Mesendoderm (in vitro differentiated cells): ENCODE data around the gene TEX55.
"Not testable (repeated sequence)": the region's sequence is repeated elsewhere in the genome, so short reads cannot be mapped to it uniquely, and the experiment has no call there.

Experiments
- DNase-seq: peaks from one replicate; pipeline ENCODE4 v3.0.0; 2013
- H2AK5ac ChIP-seq: 2 replicates; pipeline ENCODE4 v1.6.1; 2013; ENCODE audit warnings: low read length, inconsistent platforms
- H2BK120ac ChIP-seq: 2 replicates; pipeline ENCODE4 v1.6.1; 2013; ENCODE audit warnings: low read depth, mild to moderate bottlenecking, low read length, moderate library complexity, mixed read lengths
- H2BK15ac ChIP-seq: replicated peaks from 2 replicates; pipeline ENCODE4 v1.6.1; 2013; ENCODE audit warnings: low read depth, mild to moderate bottlenecking, moderate library complexity
- H2BK5ac ChIP-seq: 2 replicates; pipeline ENCODE4 v1.6.1; 2013; ENCODE audit warnings: low read length, inconsistent platforms
- H3K18ac ChIP-seq: 2 replicates; pipeline ENCODE4 v1.6.1; 2013; ENCODE audit warnings: mild to moderate bottlenecking, low read length, mixed read lengths
- H3K23ac ChIP-seq: one replicate; pipeline ENCODE4 v1.6.1; 2013; ENCODE audit warnings: low read length
- H3K27ac ChIP-seq: 2 replicates; pipeline ENCODE4 v1.5.1; 2013; ENCODE audit warnings: low read depth, mild to moderate bottlenecking, inconsistent platforms, low read length, moderate library complexity
- H3K27me3 ChIP-seq: 2 replicates; pipeline ENCODE4 v1.6.1; 2013; ENCODE audit warnings: low read length, control low read depth, mild to moderate bottlenecking, inconsistent platforms; ENCODE audit not compliant: insufficient read depth, poor library complexity
- H3K36me3 ChIP-seq: 2 replicates; pipeline ENCODE4 v1.6.1; 2013; ENCODE audit warnings: low read length, inconsistent platforms; ENCODE audit not compliant: control insufficient read depth, insufficient read depth
- H3K4ac ChIP-seq: one replicate; pipeline ENCODE4 v1.6.1; 2013; ENCODE audit warnings: low read depth, mild to moderate bottlenecking, low read length, moderate library complexity
- H3K4me1 ChIP-seq: 2 replicates; pipeline ENCODE4 v1.6.1; 2013; ENCODE audit warnings: low read depth, low read length, inconsistent platforms; ENCODE audit not compliant: control insufficient read depth
- H3K4me2 ChIP-seq: 2 replicates; pipeline ENCODE4 v1.6.1; 2013; ENCODE audit warnings: low read length
- H3K4me3 ChIP-seq: 2 replicates; pipeline ENCODE4 v1.5.1; 2013; ENCODE audit warnings: mild to moderate bottlenecking, low read length
- H3K56ac ChIP-seq: one replicate; pipeline ENCODE4 v1.6.1; 2013; ENCODE audit warnings: low read length
- H3K79me1 ChIP-seq: 2 replicates; pipeline ENCODE4 v1.6.1; 2013; ENCODE audit warnings: low read length, inconsistent platforms
- H3K79me2 ChIP-seq: 2 replicates; pipeline ENCODE4 v1.6.1; 2013; ENCODE audit warnings: mild to moderate bottlenecking, low read length; ENCODE audit not compliant: control insufficient read depth, insufficient read depth
- H3K9ac ChIP-seq: 2 replicates; pipeline ENCODE4 v1.6.1; 2013; ENCODE audit warnings: low read length, inconsistent platforms
- H4K5ac ChIP-seq: one replicate; pipeline ENCODE4 v1.6.1; 2013; ENCODE audit warnings: low read length
- H4K8ac ChIP-seq: one replicate; pipeline ENCODE4 v1.6.1; 2013; ENCODE audit warnings: low read depth, mild to moderate bottlenecking, control low read depth, low read length, moderate library complexity
- WGBS: extraction: QIAGEN DNeasy Blood & Tissue Kit; methylation state at CpG from one replicate; pipeline ENCODE4 v1.1.7; 2013; ENCODE audit warnings: low lambda C conversion rate, missing lambda C conversion rate; ENCODE audit not compliant: insufficient coverage; ENCODE audit errors: extremely low coverage; 5-methylcytosine and 5-hydroxymethylcytosine counted together

TEX55 gene

DNA sequence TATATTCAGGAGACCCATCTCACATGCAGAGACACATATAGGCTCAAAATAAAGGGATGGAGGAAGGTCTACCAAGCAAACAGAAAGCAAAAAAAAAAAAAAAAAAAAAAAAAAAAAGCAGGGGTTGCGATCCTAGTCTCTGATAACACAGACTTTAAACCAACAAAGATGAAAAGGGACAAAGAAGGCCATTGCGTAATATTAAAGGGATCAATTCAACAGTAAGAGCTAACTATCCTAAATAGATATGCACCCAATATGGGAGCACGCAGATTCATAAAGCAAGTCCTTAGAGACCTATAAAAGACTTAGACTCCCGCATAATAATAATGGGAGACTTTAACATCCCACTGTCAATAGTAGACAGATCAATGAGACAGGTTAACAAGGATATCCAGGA lies 13.7 kb upstream of the TEX55 start:
- H4K5ac ChIP-seq, H2BK5ac ChIP-seq, H3K79me1 ChIP-seq, H3K79me2 ChIP-seq, H3K9ac ChIP-seq, H3K4me1 ChIP-seq, H2BK15ac ChIP-seq, H4K8ac ChIP-seq, H3K4me3 ChIP-seq, H3K4me2 ChIP-seq, H3K4ac ChIP-seq, H3K27ac ChIP-seq, H3K18ac ChIP-seq, H3K23ac ChIP-seq, DNase-seq, H3K56ac ChIP-seq, H3K27me3 ChIP-seq, H3K36me3 ChIP-seq, H2BK120ac ChIP-seq, H2AK5ac ChIP-seq: not testable (repeated sequence)
- whole genome bisulfite sequencing = no CpG with 5 or more reads among the region's 4 CpGs

DNA sequence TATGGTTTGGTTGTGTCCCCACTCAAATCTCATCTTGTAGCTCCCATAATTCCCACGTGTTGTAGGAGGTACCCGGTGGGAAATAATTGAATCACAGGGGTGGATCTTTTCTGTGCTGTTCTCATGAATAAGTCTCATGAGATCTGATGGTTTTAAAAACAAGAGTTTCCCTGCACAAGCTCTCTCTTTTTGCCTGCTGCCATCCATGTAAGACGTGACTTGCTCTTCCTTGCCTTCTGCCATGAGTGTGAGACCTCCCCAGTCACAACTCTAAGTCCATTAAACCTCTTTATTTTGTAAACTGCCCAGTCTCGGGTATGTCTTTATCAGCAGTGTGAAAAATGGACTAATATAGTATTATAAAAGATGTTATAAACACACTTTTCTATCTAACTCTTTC lies 6.6 kb upstream of the TEX55 start:
- H3K27me3 ChIP-seq, H2AK5ac ChIP-seq, H2BK120ac ChIP-seq, H3K79me2 ChIP-seq, DNase-seq, H3K18ac ChIP-seq, H3K9ac ChIP-seq, H4K5ac ChIP-seq, H3K4me2 ChIP-seq, H2BK5ac ChIP-seq, H4K8ac ChIP-seq, H3K4me1 ChIP-seq, H3K36me3 ChIP-seq, H3K79me1 ChIP-seq, H3K56ac ChIP-seq, H3K23ac ChIP-seq, H3K4ac ChIP-seq, H2BK15ac ChIP-seq, H3K4me3 ChIP-seq, H3K27ac ChIP-seq: not testable (repeated sequence)
- no CpG with 5 or more reads among the region's 4 CpGs for WGBS

DNA sequence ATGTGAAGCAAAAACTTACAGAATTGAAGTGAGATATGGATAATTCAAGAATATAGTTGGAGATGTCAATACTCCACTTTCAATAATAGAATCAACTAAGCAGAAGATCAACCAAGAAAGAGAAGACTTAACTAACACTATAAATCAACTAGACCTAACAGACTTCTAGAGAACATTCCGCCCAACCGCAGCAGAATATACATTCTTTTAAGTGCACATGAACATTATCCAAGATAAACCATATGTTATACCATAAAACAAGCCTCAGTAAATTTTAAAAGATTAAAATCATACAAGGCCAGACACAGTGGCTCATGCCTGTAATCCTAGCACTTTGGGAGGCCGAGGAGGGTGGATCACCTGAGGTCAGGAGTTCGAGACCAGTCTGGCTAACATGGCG lies 5.5 kb upstream of the TEX55 start:
- Histone ChIP-seq H4K5ac (no peak overlapping the region), H2BK15ac (no peak overlapping the region), H3K56ac (no peak overlapping the region), H3K4me1 (no peaks in the 10 kb centered on the region), H3K4me2 (no peak overlapping the region), H3K79me1 (no peaks in the 10 kb centered on the region), H4K8ac (no peak overlapping the region), H3K9ac (no peak overlapping the region), H3K27ac (no peak overlapping the region), H3K18ac (no peak overlapping the region), H3K4ac (no peak overlapping the region), H3K27me3 (no peaks in the 10 kb centered on the region), H2BK5ac (no peak overlapping the region), H2AK5ac (no peak overlapping the region), H3K36me3 (no peaks in the 10 kb centered on the region), H3K4me3 (no peak overlapping the region), H3K79me2 (no peaks in the 10 kb centered on the region), H3K23ac (no peak overlapping the region), H2BK120ac (no peak overlapping the region)
- no peak for DNase-seq
- WGBS = no CpG with 5 or more reads among the region's 5 CpGs

DNA sequence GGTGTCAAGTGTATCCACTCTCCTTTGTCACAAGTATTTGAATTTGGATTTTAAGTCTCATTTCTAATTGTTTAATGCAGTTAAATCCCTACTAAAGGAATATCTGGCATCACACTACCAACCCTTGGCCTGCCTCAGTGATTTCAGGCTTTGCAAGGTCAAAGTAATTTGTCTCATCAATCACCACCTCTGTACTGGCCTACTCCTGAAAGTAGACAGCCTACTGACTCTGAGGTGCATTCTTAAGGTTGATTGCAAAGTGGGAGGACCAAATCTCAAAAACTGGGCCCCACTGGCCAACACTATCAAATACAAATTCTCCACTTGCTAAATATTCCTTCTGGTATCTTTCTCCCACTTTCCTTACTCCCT lies 851 bp upstream of the TEX55 start:
- H2BK5ac ChIP-seq = no peak overlapping the region

DNA sequence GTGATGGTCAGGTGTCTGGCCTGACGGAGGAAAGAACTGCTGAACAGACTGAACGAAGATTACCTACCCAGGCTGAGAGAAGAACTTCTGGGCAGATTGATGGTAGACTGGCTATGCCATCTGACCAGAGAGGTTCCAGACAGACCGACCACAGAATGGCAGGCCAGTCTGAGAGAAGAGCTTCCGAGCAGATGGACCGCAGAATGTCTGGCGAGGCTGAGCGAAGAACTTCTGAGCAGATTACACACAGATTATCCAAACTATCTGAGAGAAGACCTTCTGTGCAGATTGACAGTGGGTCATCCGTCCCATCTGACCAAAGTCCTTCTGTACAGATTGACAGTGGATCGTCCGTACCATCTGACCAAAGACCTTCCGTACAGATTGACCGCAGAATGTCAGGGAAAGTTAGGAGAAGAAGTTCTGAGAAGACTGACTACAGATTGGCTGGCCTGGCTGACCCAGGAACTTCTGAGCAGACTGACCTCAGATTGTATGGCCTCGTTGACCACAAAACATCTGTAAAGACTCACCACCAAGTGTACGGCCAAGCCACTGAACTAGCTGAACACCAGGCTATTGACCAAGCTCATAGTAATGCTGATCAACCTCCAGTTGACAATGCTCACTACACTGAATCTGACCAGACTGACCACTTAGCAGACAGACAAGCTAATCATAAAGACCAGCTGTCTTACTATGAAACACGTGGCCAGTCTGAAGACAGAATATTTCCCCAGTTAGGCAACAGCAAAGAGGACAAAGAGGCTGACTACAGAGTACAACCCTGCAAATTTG lies 812 bp downstream of the TEX55 start:
- H4K8ac ChIP-seq = no peak overlapping the region
- H2AK5ac ChIP-seq = no peak overlapping the region
- H2BK5ac ChIP-seq = no peak overlapping the region
- no peaks in the 10 kb centered on the region for H3K4me1 ChIP-seq
- no peak overlapping the region for H3K18ac ChIP-seq
- H3K4me3 ChIP-seq = no peak overlapping the region
- no peaks in the 10 kb centered on the region for H3K79me2 ChIP-seq
- H4K5ac ChIP-seq = no peak overlapping the region
- H2BK120ac ChIP-seq = no peak overlapping the region
- no peak overlapping the region for H3K27ac ChIP-seq
- no peak overlapping the region for H3K23ac ChIP-seq
- WGBS = no CpG with 5 or more reads among the region's 15 CpGs
- no peak overlapping the region for H3K9ac ChIP-seq
- no peak overlapping the region for H3K4ac ChIP-seq
- H2BK15ac ChIP-seq = no peak overlapping the region
- H3K56ac ChIP-seq = no peak overlapping the region
- no peaks in the 10 kb centered on the region for H3K36me3 ChIP-seq
- no peak for DNase-seq
- no peaks in the 10 kb centered on the region for H3K27me3 ChIP-seq
- no peak overlapping the region for H3K4me2 ChIP-seq
- H3K79me1 ChIP-seq = no peaks in the 10 kb centered on the region

More for the DNA sequence above, 851 bp upstream of the TEX55 start:
- Histone ChIP-seq H3K79me2 (no peaks in the 10 kb centered on the region), H3K27me3 (no peaks in the 10 kb centered on the region), H3K4ac (no peak overlapping the region), H3K56ac (no peak overlapping the region), H3K27ac (no peak overlapping the region), H2AK5ac (no peak overlapping the region), H4K8ac (no peak overlapping the region), H3K79me1 (no peaks in the 10 kb centered on the region), H3K18ac (no peak overlapping the region), H3K23ac (no peak overlapping the region), H2BK15ac (no peak overlapping the region), H3K9ac (no peak overlapping the region), H4K5ac (no peak overlapping the region), H3K4me1 (no peaks in the 10 kb centered on the region), H2BK120ac (no peak overlapping the region), H3K4me3 (no peak overlapping the region), H3K4me2 (no peak overlapping the region), H3K36me3 (no peaks in the 10 kb centered on the region)
- DNase-seq = no peak

DNA sequence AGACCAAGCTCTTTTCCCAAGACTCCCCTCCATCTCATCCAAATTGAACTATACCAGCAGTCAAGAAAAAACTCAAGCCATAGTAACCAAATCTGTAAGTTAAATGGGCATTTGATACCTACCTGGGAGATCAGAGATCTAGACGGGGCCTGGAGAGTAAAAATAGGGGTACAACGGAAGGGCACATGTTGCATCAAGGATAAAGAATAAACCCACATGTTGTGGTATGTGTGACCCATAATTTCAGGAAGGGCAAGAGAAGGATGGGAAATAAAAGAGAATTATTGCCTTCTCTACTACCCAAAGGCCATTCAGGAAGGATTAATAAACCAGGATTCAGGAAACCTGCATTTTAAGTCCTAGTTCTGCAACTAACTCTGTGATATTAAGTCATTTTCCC lies 1.5 kb downstream of the TEX55 start:
- H2AK5ac ChIP-seq = no peak overlapping the region
- H4K8ac ChIP-seq = no peak overlapping the region
- no peak overlapping the region for H2BK120ac ChIP-seq
- H3K4ac ChIP-seq = no peak overlapping the region
- H3K4me2 ChIP-seq = no peak overlapping the region
- no peaks in the 10 kb centered on the region for H3K79me2 ChIP-seq
- no peak overlapping the region for H3K4me3 ChIP-seq
- no peaks in the 10 kb centered on the region for H3K79me1 ChIP-seq
- H3K56ac ChIP-seq = no peak overlapping the region
- no peak overlapping the region for H3K9ac ChIP-seq
- H3K27ac ChIP-seq = no peak overlapping the region
- H2BK15ac ChIP-seq = no peak overlapping the region
- H2BK5ac ChIP-seq = no peak overlapping the region
- H3K23ac ChIP-seq = no peak overlapping the region
- H3K27me3 ChIP-seq = no peaks in the 10 kb centered on the region
- no peak overlapping the region for H3K18ac ChIP-seq
- no CpG with 5 or more reads among the region's 2 CpGs for WGBS
- no peaks in the 10 kb centered on the region for H3K4me1 ChIP-seq
- no peaks in the 10 kb centered on the region for H3K36me3 ChIP-seq
- DNase-seq = no peak
- no peak overlapping the region for H4K5ac ChIP-seq
